CD4-positive, alpha-beta T cell treated with Interferon alpha-2 for 1 hour (primary cell): ENCODE data around the gene WDR46.

Experiments used
- DNase-seq, 2 donors: peaks; one replicate each; pipeline ENCODE4 v3.0.0-alpha.2; 2020 to 2022

WDR46 gene

GRCh38 chr6:33288921-33289783 lies at the start of gene WDR46, which contains the start of gene PFDN6:
Gene WDR46 (minus strand): TSS chr6:33289239. CDS start chr6:33289170, 69 bp downstream.
Gene PFDN6 (plus strand): TSS chr6:33289601. CDS start chr6:33289857, 256 bp downstream.
- peak; percentile 84 to 89 for DNase-seq

GRCh38 chr6:33336495-33336894 lies 47.5 kb upstream of the WDR46 start:
- no peak for DNase-seq

- DNase-seq, result no peak
Observed at GRCh38 chr6:33335916-33336315, 46.9 kb upstream of the WDR46 start.

GRCh38 chr6:33333666-33334065 lies 44.6 kb upstream of the WDR46 start:
- DNase-seq, result no peak

GRCh38 chr6:33330736-33331135 lies 41.7 kb upstream of the WDR46 start:
- DNase-seq, result no peak

- no peak for DNase-seq
Observed at GRCh38 chr6:33329058-33329457, 40.0 kb upstream of the WDR46 start.

GRCh38 chr6:33324125-33324524 lies 35.1 kb upstream of the WDR46 start:
- DNase-seq, result no peak

GRCh38 chr6:33323623-33323948 lies 34.5 kb upstream of the WDR46 start:
- DNase-seq, result no peak

GRCh38 chr6:33321227-33321626 lies 32.2 kb upstream of the WDR46 start:
- no peak for DNase-seq

GRCh38 chr6:33320315-33321181 lies 31.5 kb upstream of the WDR46 start:
- DNase-seq, result no peak

GRCh38 chr6:33319939-33320314 lies 30.9 kb upstream of the WDR46 start:
- DNase-seq, result no peak

- no peak for DNase-seq
Observed at GRCh38 chr6:33318426-33319073, 29.5 kb upstream of the WDR46 start.

- DNase-seq, result peak; percentile 97
Observed at GRCh38 chr6:33317669-33318425, 28.8 kb upstream of the WDR46 start, which contains the start of gene ZBTB22. Gene ZBTB22 (minus strand): TSS chr6:33317744. CDS start chr6:33316916, 828 bp downstream.

- DNase-seq, result no peak
Observed at GRCh38 chr6:33317419-33317668, 28.3 kb upstream of the WDR46 start.

- peak in 1 of 2 donors; percentile 41 for DNase-seq
Observed at GRCh38 chr6:33316603-33317418, 27.8 kb upstream of the WDR46 start.

GRCh38 chr6:33315793-33316602 lies 27.0 kb upstream of the WDR46 start:
- no peak for DNase-seq

- DNase-seq, result peak in 1 of 2 donors; percentile 42
Observed at GRCh38 chr6:33314943-33315792, 26.1 kb upstream of the WDR46 start.

- DNase-seq, result peak; percentile 88 to 91
Observed at GRCh38 chr6:33314515-33314942, 25.5 kb upstream of the WDR46 start.

GRCh38 chr6:33313709-33314514 lies 24.9 kb upstream of the WDR46 start, which contains the start of gene TAPBP:
Gene TAPBP (minus strand): TSS chr6:33314078. CDS start chr6:33314041, 37 bp downstream.
- peak; percentile 94 to 96 for DNase-seq
